Spleen (tissue), 11 donors: ENCODE results near the gene NAPSA. TPM values are rescaled to one million over a fixed set of nuclear protein-coding genes. Genes with fewer than 3 reads are reported as not detected.

Source experiments
- DNase-seq: peaks from one replicate; pipeline ENCODE4 v3.0.0-alpha.2; 2020
- H3K27ac ChIP-seq, 8 donors: fragments of 200-600 bp; sonication (generic) in 7 of 8; 1 replicate in 4 of 8; 2 replicates in 4 of 8; pipeline versions ENCODE4 v1.5.0 to v1.8.0; 2016 to 2021; ENCODE audit warnings: inconsistent platforms in 4 of 8, mild to moderate bottlenecking in 4 of 8, moderate library complexity in 1 of 8
- H3K27me3 ChIP-seq, 7 donors: fragments of 200-600 bp; sonication (generic) in 6 of 7; replicated peaks in 1 of 7; 1 replicate in 4 of 7; 2 replicates in 3 of 7; pipeline versions ENCODE4 v1.5.0 to v1.8.0; 2016 to 2021; ENCODE audit warnings: inconsistent platforms in 3 of 7, mild to moderate bottlenecking in 1 of 7
- H3K36me3 ChIP-seq, 6 donors: fragments of 200-600 bp; sonication (generic) in 5 of 6; 1 replicate in 4 of 6; 2 replicates in 2 of 6; pipeline versions ENCODE4 v1.5.0 to v1.8.0; 2016 to 2021; ENCODE audit warnings: inconsistent platforms in 2 of 6
- H3K4me1 ChIP-seq, 6 donors: fragments of 200-600 bp; sonication (generic) in 5 of 6; 1 replicate in 3 of 6; 2 replicates in 3 of 6; pipeline versions ENCODE4 v1.5.0 to v1.8.0; 2016 to 2021; ENCODE audit warnings: inconsistent platforms in 3 of 6
- H3K4me3 ChIP-seq, 8 donors: fragments of 200-600 bp; sonication (generic) in 7 of 8; 1 replicate in 4 of 8; 2 replicates in 4 of 8; pipeline versions ENCODE4 v1.5.0 to v1.8.0; 2016 to 2021; ENCODE audit warnings: inconsistent platforms in 4 of 8, mild to moderate bottlenecking in 4 of 8, moderate library complexity in 2 of 8
- H3K9me3 ChIP-seq, 8 donors: fragments of 200-600 bp; sonication (generic) in 7 of 8; 1 replicate in 4 of 8; 2 replicates in 4 of 8; pipeline versions ENCODE4 v1.5.0 to v1.8.0; 2016 to 2021; ENCODE audit warnings: inconsistent platforms in 4 of 8
- CTCF ChIP-seq, 11 experiments: fragments of 200-600 bp in 7 of 11; fragments of 450-650 bp in 4 of 11; sonication (generic) in 4 of 11; IDR thresholded peaks in 8 of 11; conservative IDR thresholded peaks in 3 of 11; 1 replicate in 7 of 11; 2 replicates in 4 of 11; pipeline versions ENCODE4 v1.4.0 to v1.8.0; 2016 to 2021; ENCODE audit warnings: antibody characterized with exemption in 11 of 11, inconsistent platforms in 4 of 11, mild to moderate bottlenecking in 1 of 11
- POLR2A ChIP-seq, 3 donors: fragments of 450-650 bp; IDR thresholded peaks; one replicate each; pipeline ENCODE4 v1.5.1; 2017; ENCODE audit warnings: antibody characterized with exemption in 3 of 3, mild to moderate bottlenecking in 1 of 3
- POLR2AphosphoS5 ChIP-seq, 3 donors: sonication (generic); formaldehyde crosslinking; IDR thresholded peaks; one replicate each; pipeline ENCODE4 v1.5.1; 2017; ENCODE audit warnings: antibody characterized with exemption in 3 of 3
- WGBS, 5 donors: extraction: QIAGEN DNeasy Blood & Tissue Kit in 3 of 5; methylation state at CpG; one replicate each; pipeline versions ENCODE4 v1.1.5 to v1.1.7; 2013 to 2018; 5-methylcytosine and 5-hydroxymethylcytosine counted together
- intact Hi-C: fragments of 100-400 bp; cut with DNase I; formaldehyde crosslinking; loops from one replicate; pipeline ENCODE4 v1.15.0; 2023; ENCODE audit warnings: low total_unique reads
- polyA plus RNA-seq, 3 donors: library from polyadenylated mRNA; stranded (reverse); fragments of 200-250 nt; gene quantifications; one replicate each; pipeline ENCODE4 v1.2.1, GENCODE V29; 2013
- total RNA-seq, 7 donors: library from RNA; depleted of rRNA in 3 of 7; stranded (reverse); fragments of >200 nt in 3 of 7; fragmentation: NEBNext Ultra II Directional in 4 of 7; extraction: Animal tissue kit (Norgen Biotek cat#: 25700) in 4 of 7; gene quantifications; one replicate each; pipeline versions ENCODE4 v1.1.0 to v1.2.1, GENCODE V29; 2016 to 2021
- donor health status: healthy with polysubstance abuse.
- donor health status: DM: no; HTN: no; CAD: no; lungs with moderate emphysema.
- donor health status: DM: no; HTN: no; CAD: no.
- donor health status: Bipolar disorder and iron deficiency.
- donor health status: healthy.
- donor health status: DM: no; HTN: no; CAD: no.
- donor health status: DM: yes; HTN: yes; CAD: no.

The NAPSA gene
- total and polyA plus RNA-seq, 10 donors, result 1.5 to 6.4 (median 2.7) TPM

GRCh38 chr19:50315773-50316448 lies 49.5 kb downstream of the NAPSA start:
- Histone ChIP-seq H3K4me1 (peaks cover 0 to 32% (median 4%) of the 10 kb centered on the region in 6 donors), H3K27ac (no peak overlapping the region), H3K27me3 (peaks cover 0 to 86% (median 50%) of the 10 kb centered on the region in 7 donors), H3K36me3 (no peaks in the 10 kb centered on the region), H3K9me3 (no peaks in the 10 kb centered on the region), H3K4me3 (peak overlapping the region in 1 of 8 donors; percentile 31)
- 1 to 3% (median 2%) methylated on average over 17 to 18 of the region's 18 CpGs for WGBS, 5 donors
- no peak for DNase-seq
- TF ChIP-seq POLR2A (IDR thresholded peaks at IDR 0.05), result no peak
- TF ChIP-seq CTCF (IDR thresholded peaks at IDR 0.05 in 8 of 11, conservative IDR thresholded peaks at IDR 0.05 in 3 of 11), result no peak
- TF ChIP-seq POLR2AphosphoS5 (IDR thresholded peaks at IDR 0.05), result no peak
- intact Hi-C loops, result no loop called here

GRCh38 chr19:50314724-50315708 lies 50.4 kb downstream of the NAPSA start:
- H3K27me3 ChIP-seq, result peaks cover 0 to 87% (median 52%) of the 10 kb centered on the region in 7 donors
- H3K4me3 ChIP-seq, result no peak overlapping the region
- H3K4me1 ChIP-seq, result peaks cover 0 to 32% (median 4%) of the 10 kb centered on the region in 6 donors
- no peak for TF ChIP-seq POLR2A (IDR thresholded peaks at IDR 0.05)
- TF ChIP-seq POLR2AphosphoS5 (IDR thresholded peaks at IDR 0.05), result no peak
- no peak for TF ChIP-seq CTCF (IDR thresholded peaks at IDR 0.05 in 8 of 11, conservative IDR thresholded peaks at IDR 0.05 in 3 of 11)
- H3K27ac ChIP-seq, result no peak overlapping the region
- 2 to 6% (median 4%) methylated on average over 35 to 40 of the region's 40 CpGs for WGBS, 5 donors
- H3K9me3 ChIP-seq, result no peaks in the 10 kb centered on the region
- DNase-seq, result no peak
- intact Hi-C loops, result no loop called here
- no peaks in the 10 kb centered on the region for H3K36me3 ChIP-seq

GRCh38 chr19:50313812-50314536 lies 51.5 kb downstream of the NAPSA start:
- TF ChIP-seq POLR2AphosphoS5 (IDR thresholded peaks at IDR 0.05) (no peak), CTCF (IDR thresholded peaks at IDR 0.05 in 8 of 11, conservative IDR thresholded peaks at IDR 0.05 in 3 of 11) (no peak), POLR2A (IDR thresholded peaks at IDR 0.05) (no peak)
- no peak for DNase-seq
- intact Hi-C loops, result no loop called here
- Histone ChIP-seq H3K4me3 (no peak overlapping the region), H3K27ac (no peak overlapping the region), H3K27me3 (peaks cover 0 to 88% (median 52%) of the 10 kb centered on the region in 7 donors), H3K9me3 (no peaks in the 10 kb centered on the region), H3K36me3 (no peaks in the 10 kb centered on the region), H3K4me1 (peaks cover 0 to 32% (median 4%) of the 10 kb centered on the region in 6 donors)
- WGBS, 5 donors, result 4 to 11% (median 7%) methylated on average over 12 to 20 of the region's 20 CpGs
